GM13977 (cell line): ENCODE measurements around the gene PACS1.

ENCODE experiments used
- DNase-seq: peaks from one replicate; pipeline ENCODE4 v3.0.0; 2012; ENCODE audit warnings: low spot score
- in situ Hi-C: fragments of 300-500 bp; cut with MboI; formaldehyde crosslinking; loops from one replicate; pipeline ENCODE4 v1.12.0; 2022; ENCODE audit warnings: low sequenced_read_pairs, low pct_unique_long_range_greater_than_20kb, mixed read lengths, inconsistent platforms; ENCODE audit not compliant: unreplicated experiment
- TF ChIP-seq, protein P1 (sequence below): IDR thresholded peaks from 2 replicates; pipeline ENCODE4 v1.5.1; 2012; ENCODE audit warnings: mild to moderate bottlenecking, control low read depth; ENCODE audit not compliant: insufficient read depth; ENCODE audit errors: extremely low read depth, missing control alignments

PACS1 gene

DNA sequence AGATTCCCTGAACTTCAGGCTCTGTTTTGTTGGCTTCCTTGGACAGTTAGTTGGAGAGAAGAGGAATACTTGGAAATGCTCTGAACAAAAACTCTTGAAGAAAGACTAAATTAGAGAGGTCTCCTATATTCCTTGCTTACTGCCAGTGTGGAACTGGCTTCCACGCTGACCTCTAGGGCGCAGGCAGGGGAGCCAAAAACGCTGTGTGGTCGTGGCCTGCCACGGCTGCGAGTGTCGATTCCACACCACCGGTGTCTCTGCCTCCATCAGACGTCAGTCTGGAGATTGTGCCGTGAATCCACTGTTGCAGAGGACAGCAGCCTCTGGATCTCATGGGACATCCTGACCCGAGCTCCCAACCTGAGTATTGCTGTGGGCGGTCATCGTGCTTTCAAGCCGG lies 160.9 kb downstream of the PACS1 start:
- in situ Hi-C loops: no loop called here
- DNase-seq: no peak
- TF ChIP-seq, protein P1, sequence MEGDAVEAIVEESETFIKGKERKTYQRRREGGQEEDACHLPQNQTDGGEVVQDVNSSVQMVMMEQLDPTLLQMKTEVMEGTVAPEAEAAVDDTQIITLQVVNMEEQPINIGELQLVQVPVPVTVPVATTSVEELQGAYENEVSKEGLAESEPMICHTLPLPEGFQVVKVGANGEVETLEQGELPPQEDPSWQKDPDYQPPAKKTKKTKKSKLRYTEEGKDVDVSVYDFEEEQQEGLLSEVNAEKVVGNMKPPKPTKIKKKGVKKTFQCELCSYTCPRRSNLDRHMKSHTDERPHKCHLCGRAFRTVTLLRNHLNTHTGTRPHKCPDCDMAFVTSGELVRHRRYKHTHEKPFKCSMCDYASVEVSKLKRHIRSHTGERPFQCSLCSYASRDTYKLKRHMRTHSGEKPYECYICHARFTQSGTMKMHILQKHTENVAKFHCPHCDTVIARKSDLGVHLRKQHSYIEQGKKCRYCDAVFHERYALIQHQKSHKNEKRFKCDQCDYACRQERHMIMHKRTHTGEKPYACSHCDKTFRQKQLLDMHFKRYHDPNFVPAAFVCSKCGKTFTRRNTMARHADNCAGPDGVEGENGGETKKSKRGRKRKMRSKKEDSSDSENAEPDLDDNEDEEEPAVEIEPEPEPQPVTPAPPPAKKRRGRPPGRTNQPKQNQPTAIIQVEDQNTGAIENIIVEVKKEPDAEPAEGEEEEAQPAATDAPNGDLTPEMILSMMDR: no peak

DNA sequence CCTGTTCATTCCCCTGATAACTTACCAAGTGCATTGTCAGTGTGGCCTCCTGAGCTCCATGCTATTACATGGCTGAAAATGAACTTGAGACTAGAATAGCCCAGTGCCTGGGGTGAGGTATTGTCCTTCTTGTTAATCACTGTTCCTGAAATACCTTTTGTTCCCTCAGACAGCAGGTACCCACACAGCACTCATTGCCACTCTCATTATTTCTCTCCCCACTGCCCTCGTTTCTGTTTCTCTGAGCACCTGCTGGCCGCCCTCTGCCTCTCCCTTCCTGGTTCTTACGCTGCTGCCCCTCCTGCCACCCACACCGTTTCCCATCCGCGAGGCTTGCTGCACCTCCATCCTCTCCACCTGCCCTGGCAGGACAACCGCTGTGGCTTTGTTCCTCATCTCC lies 161.5 kb downstream of the PACS1 start:
- in situ Hi-C loops: no loop called here
- DNase-seq: no peak
- TF ChIP-seq, protein P1: no peak

DNA sequence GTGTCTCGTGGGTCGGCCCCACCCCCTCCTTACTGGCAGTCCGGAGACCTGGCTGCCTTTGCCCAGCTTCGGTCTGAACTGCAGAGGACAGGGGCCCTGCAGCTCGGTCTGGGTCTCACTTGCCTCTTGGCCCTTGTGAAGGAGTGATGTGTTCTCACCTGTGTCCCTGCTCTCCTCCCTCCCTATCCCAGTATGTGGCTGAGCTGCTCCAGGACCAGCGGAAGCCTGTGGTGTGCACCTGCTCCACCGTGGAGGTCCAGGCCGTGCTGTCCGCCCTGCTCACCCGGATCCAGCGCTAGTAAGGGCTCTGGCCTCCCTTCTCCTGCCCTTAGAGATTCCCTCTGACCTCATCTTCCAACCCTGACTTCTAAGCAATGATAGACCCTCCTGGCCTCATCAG lies 162.7 kb downstream of the PACS1 start:
- TF ChIP-seq, protein P1: no peak
- in situ Hi-C loops: no loop called here
- no peak for DNase-seq

DNA sequence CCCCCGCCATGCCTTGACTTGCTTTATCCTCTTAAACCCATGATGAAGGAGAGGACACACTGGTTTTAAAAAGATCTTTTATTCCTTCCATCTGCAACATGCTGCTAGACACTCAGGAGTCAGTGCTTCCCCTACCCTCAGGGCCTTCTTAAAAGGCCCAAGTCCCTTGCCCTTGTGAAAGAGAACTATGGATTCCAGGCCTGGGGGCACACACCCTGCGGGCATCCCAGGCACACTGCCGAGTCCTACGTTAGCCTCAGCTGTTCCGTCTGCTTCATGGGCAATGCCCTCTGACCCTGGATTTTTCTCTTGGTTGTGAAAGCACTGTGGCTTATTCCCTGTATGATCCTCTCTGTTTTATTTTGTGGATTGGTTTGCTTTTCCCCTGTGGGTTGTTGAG lies 163.2 kb downstream of the PACS1 start:
- in situ Hi-C loops: no loop called here
- DNase-seq: no peak
- TF ChIP-seq, protein P1: no peak

DNA sequence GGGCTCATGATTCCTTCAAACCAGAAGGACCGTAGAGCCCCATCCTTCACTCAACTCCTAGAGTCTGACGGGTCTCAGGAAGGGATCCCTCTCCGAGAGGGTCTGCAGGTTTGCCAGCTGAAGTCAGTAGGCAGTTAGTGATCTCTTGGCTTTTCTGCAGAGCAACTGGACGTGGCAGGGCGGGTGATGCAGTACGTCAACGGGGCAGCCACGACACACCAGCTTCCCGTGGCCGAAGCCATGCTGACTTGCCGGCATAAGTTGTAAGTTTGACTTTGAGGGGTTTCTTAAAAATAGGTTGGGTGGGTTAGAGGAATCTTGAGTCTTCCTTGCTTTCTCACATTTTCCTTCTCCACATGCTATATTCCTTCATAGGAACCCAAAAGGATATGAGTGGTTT lies 165.1 kb downstream of the PACS1 start:
- DNase-seq: no peak
- TF ChIP-seq, protein P1: no peak
- in situ Hi-C loops: no loop called here

DNA sequence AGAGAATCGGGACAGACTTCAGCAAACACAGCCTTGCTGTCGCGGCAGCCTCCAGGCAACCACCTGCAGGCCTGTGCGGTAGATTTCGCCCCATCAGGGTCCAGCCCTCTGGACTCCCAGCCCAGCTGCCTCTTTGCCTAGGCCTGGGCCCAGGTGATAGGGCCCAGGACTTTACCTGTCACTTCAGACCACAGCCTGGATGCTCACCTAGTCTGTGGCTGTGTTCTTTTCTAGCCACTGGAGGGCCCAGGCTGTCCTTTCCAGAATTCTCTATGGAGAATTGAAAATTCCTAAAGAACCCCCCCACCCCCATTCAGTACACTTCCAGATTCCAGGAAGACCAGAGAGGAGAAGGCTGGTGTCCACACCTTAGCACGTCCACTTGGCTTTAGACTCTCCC lies 167.8 kb downstream of the PACS1 start:
- in situ Hi-C loops: no loop called here
- no peak for DNase-seq
- TF ChIP-seq, protein P1: no peak
